Measurements from ENCODE around the gene SULF2.

SULF2 gene

GRCh38 chr20:47708953-47709833 lies 76.1 kb downstream of the SULF2 start:
- DNase-seq: no peak

- no peak for DNase-seq
Observed at GRCh38 chr20:47708140-47708807, 77.0 kb downstream of the SULF2 start.

DNA sequence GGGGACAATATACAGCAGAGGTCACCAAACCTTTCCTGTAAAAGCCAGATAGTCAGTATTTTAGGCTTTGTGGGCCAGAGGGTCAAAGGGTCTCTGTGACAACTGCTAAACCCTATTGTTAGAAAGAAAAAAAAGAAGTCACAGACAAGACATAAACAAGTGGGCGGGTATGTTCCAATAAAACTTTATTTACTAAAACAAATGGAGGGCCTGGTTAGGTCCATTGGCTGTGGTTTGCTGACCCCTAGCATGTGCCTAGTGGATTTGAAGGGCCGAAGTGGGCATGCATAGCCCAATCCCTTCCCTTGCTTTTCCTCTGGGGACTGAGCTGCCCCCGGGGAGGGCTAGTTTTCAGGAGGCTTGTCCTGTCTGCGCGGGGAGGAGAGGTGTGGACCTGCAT lies 78.9 kb downstream of the SULF2 start:
- no peak for DNase-seq

DNA sequence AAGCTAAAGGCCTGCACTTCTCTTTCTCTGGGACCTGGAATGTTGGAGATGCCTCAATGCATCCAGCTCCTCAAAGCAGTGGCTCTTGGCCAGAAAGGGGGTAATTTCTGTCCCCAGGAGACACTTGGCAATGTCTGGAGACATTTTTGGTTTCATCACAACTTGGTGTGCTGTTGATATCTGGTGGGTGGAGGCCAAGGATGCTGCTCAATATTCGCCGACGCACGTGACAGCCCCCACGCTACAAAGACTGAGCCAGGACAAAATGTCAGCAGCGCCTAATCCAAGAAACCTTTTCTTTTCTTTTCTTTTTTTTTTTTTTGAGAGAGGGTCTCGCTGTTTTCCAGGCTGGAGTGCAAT lies 79.8 kb downstream of the SULF2 start:
- DNase-seq: no peak

DNA sequence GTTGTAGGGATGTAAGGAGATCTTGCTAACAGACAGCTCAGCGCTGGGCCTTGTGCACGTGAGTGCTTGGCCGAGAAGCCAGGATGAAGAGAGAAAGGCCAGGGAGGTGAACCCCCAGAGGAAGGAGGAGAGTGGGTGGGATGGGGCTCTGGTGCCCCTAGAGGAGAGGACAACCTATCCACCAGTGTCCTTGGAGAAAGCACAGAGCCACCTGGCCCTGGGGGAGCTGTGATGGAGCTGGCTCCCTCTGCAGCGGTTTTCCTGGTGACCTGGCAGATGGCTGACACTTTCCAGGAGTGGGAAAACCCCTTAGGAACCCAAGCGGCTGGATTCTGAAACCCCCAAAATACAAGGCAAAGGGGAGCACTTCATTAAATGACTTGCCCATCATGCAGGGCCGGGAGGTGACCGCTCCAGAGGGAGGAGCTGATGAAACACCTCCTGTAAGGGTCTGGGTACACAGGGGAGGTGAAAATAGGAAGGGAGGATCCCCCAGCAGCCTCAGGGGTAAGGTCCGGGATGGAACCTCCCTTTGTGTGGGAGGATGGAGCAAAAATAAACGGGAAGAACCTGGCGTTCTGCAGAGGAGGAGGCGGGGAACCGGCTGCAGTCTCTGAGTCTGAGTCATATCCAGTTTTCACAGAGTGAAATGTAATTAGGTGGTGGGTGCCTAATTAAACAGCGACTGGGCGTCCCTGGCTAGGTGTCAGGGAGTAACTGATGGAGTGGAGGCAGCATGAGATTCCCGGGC lies 80.4 kb downstream of the SULF2 start:
- no peak for DNase-seq

DNA sequence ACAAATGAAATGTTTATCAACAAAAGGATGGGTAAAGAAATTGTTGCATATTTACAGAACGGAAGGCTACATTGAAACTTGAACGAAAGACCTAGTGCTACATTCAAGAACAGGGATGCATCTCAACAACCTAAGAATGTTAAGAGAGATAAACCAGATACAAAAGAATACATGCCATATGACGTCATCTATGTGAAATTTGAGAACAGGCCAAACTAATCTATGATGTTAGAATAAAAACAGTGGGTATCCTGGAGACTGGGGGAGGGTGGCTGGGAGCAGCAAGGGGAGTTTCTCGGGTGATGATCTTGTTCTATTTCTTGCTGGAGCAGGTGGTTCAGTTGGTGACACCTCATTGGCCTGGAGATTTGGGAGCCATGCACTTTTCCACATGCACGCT lies 81.5 kb downstream of the SULF2 start:
- no peak for DNase-seq

- DNase-seq: no peak
Observed at GRCh38 chr20:47701612-47702011, 83.7 kb downstream of the SULF2 start.

DNA sequence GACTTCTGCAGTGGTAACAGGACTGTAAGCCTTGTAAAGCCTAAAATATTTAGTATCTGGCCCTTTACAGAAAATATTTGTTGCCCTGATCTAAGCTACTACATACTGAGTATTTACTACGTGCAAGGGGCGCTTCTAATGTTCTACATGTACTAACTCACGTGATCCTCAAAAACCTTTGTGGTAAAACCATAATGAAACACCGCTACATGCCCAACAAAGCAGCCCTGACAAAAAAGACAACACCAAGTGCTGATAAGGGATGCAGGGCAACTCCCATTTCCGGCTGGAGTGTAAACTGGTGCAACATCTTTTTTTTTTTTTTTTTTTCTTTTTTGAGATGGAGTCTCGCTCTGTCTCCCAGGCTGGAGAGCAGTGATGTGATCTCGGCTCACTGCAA lies 85.0 kb downstream of the SULF2 start:
- no peak for DNase-seq

DNA sequence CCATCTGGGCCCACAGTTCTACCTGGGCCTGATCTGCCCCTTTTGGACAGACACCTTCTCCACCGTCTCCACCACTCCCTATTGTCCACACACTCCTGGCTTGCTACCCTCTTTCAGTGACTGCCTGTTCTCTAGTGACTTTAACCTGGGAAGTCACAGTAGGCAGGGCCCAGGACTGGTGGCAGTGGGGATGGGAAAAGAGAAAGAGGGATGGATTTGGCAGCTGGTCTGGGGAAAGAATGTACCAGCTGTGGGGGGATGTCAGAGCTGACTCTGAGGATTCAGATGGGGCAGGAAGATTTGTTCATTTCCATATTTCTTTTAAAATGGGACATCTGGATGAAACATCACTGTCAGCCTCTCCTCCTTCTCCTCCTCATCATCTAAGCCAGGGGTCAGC lies 85.5 kb downstream of the SULF2 start:
- DNase-seq: no peak

DNA sequence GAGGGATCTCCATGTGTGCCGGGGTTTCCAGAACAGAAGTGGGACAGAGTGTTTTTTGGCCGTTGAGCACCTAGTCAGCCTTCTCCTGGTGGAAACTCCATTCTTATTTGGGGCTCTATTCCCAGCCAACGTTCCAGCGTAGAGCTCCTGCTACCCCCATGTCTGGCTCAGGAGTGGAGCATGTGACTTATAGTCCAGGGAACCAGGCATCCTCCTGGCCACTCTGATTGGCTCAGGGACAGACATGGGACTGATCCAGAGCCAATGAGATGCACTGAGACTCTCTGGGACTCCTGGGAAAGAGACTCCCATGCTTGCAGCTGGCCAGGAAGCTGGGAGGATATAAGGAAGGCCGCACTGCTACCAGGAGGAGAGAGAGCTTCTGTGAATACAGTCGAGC lies 87.1 kb downstream of the SULF2 start:
- no peak for DNase-seq

DNA sequence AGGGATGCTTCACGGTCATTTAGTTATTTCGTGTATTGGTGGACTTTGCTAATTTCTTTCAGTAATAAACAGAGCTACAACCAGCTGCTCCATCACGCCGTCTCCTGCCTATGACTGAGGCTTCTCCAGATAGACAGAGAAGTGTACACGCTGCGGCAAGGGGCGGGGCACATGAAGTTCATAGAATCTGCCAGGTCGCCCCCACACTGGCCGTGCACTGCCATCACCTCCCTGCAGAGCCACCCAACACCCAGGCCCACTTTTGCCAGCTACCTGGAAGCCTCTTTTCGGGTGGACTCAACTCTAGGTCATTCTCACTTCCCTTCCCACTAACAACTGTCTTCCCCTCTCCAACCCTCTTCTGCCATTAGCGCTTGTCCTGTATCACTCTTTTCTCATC lies 88.4 kb downstream of the SULF2 start:
- DNase-seq: no peak

DNA sequence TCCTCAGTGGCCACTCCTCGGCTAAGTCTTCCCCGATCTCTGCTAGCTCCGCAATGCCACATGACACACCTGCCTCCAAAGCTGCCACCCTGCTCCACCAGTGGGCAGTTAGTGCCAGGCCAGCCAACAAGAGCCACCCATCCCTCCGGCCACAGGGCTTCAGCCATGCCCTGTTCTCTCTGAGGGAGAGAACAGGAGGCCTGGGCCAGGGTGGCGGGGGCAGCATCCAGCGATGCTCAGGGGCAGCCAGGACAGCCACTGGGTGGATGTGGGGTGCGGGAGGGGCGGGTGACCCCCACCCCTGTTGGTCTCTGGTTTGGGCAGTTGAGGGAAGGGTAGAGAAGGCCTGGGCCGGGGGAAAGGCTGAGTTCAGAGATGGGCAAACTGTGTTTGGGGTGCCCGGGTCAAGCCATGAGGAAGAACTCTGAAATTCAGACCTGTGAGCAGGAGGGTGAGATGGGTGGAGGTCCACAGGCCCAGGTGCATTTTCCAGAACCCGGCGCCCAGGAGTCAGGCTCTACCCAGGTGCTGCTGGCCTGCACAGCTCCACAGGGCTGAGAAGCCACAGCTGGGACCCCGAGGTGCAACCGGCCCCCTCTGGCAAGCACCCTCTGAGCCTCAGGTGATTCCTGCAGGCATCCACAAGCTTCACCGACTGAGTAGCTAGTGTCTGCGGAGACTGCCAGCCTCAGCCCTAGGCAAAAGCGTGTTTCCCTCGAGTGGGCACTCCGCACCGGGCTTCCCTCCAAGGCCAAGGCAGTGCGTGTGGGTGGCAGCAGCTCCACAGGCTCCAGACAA lies 91.1 kb downstream of the SULF2 start:
- DNase-seq: no peak

DNA sequence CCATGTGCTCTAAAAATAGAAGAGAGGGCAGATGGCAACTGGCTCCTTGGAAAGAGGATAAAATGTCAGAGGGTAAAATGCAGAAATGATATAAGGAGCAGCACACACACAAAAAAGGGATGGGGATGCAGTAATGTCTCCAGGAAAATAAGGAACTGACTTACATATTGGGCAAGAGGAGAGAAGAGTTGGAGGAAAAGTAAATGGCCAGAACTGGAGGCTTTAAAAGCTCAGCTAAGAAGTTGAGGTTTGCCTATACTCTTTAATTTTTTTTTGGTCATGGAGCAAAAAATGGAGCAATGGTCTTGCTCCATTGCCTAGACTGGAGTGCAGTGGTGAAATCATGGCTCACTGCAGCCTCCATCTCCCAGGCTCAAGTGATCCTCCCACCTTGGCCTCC lies 93.7 kb downstream of the SULF2 start:
- no peak for DNase-seq

DNA sequence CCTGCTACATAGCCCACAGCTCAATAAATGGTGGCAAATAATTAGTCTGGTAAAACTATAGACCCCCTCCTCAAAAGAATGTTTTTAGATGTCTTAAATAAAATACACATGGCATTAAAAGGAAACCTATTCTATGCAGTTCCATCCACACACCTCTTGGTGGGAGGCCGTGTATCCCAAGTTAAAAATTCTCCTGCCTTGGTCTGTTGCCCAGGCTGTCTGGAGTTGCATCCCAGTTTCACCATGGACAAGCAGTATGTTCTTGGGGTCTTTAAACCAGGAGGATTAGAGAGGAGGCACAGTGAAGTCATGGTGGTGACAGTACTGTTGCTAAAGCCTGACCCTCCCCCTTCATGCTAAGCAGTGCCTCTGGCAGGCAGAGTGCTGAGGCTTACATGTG lies 95.5 kb downstream of the SULF2 start:
- DNase-seq: no peak

DNA sequence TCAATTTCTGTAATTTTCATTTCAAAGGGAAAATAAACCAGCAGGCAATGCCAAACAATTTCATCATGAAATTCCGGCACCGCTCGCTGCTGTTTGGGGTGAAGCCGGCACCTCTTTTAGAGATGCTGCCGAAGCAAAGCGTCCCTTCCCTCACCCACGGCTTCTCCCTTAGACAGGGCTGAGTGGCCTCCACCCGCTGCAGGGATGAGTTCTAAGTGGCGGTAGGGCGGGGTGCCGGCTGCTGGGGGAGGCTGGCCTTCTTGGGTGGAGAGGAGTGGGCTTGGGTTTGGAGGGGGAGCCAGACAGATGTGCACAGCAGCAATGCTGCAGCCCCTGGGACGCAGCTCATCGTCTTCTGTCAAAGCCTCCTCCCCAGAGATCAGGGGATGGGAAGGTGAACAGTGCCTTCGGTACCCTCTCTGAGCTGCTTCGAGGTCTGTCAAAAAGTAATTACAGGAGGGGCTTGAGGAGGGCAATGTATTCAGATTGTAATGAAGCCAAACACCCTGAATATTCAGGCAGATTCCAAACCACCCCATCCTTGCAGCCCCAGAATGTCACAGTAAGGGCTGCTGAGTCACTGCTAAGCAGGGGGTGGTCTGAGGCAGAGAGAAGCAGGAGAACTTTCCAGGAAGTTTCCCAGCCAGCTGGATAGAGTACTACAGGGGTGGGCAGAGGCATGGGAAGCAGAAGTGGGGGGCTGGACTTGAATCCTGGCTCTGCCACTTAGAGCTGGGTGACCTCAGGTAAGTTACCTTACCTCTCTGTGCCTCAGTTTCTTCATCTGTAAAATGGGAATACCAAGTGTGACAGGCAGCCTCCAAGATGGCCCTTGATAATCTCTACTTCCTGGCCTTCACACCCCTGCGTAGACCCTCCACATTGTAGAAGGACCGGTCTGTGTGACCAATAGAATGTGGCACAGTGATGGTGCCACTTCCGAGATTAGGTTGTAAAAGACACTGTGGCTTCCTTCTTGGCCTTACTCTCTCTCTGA lies 96.6 kb downstream of the SULF2 start:
- no peak for DNase-seq

GRCh38 chr20:47687095-47687987 lies 97.9 kb downstream of the SULF2 start:
- no peak for DNase-seq

DNA sequence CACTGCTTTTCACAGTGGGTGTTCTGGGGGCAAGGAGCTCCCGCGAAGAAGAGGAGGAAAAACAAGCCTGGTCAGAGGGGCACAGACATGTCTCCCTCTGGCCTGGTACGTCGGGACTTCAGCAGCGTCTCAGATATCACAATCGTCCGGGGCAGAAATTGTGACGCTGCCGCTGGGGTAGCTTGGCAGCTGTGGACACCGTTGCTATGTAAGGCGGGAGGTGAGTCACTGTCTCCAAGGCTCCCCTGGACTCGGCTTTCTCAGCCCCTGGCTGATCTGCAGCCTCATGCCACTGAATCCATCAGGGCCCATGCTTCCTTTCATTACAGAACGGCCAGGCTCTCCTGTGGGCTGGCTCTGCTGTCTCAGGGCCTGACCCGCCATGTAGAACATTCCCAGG lies 98.7 kb downstream of the SULF2 start:
- DNase-seq: no peak

DNA sequence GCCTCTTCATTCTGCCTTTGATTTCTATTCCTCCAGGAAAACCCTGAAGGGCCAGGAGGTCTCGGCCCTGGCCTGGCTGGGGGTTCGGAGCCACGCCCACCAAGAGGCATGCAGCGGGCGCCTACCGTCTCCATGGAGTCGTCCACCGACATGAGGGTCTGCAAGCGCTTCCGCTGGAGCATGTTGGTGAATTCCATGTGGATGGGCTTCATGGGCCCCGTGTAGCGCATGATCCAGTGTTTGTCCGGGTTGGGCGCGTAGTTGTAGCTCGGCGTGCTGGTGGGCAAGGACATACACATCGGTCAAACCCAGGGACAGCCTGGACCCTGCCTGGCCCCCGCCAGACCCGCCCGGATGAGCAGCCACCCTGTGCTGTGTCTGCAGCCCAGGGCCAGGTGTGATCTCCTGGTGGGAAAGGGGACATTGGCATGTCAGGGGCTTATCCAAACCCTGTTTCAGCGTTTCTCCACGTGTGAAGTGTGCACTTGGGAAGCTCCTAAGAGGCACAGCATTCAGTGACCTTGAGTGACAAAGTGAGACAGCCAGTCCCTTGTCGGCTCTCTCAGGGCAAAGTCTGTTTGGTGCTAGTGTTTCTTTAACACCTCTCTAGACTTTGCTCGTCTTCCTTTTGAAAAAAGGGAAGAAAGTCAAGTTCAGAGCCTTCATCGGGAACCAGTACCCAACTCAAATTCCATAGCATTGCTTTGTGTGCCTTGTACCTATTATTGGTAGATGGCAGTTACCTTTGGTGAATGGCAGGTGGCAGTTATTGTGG lies 100.8 kb downstream of the SULF2 start:
- no peak for DNase-seq

- no peak for DNase-seq
Observed at GRCh38 chr20:47682916-47683315, 102.4 kb downstream of the SULF2 start.

All from NCI-H1092 treated with DMSO at 0.1 percent for 48 hours (cell line).